Omental fat pad (tissue), 4 donors: Measurements from ENCODE around the gene KRTAP4-8. TPM values are rescaled to one million over a fixed set of nuclear protein-coding genes. Genes with fewer than 3 reads are reported as not detected.
"Not testable (repeated sequence)": the region's sequence is repeated elsewhere in the genome, so short reads cannot be mapped to it uniquely, and the experiment has no call there.

Source experiments
- ATAC-seq: fragments of 150-250 bp; one replicate; pipeline ENCODE4 v1.9.1; 2016; ENCODE audit warnings: mild to moderate bottlenecking, moderate library complexity; ENCODE audit not compliant: low FRiP score
- DNase-seq: peaks from one replicate; pipeline ENCODE4 v3.0.0-alpha.2; 2019; ENCODE audit warnings: low spot score
- CTCF ChIP-seq, 3 donors: fragments of 450-650 bp; IDR thresholded peaks; one replicate each; pipeline ENCODE4 v1.5.1; 2016 to 2017; ENCODE audit warnings: antibody characterized with exemption in 3 of 3, mild to moderate bottlenecking in 3 of 3, moderate library complexity in 2 of 3
- total RNA-seq, 4 donors: library from RNA; depleted of rRNA; stranded (reverse); fragments of >200 nt; gene quantifications; one replicate each; pipeline ENCODE4 v1.1.0, GENCODE V29; 2016

Gene KRTAP4-8
- total RNA-seq, 4 donors from 2014 or later, result not detected

- no peak for ATAC-seq
- no peak for TF ChIP-seq CTCF (IDR thresholded peaks at IDR 0.05)
- no peak for DNase-seq
Measured at GRCh38 chr17:41103896-41104295, 6.0 kb upstream of the KRTAP4-8 start.

- no peak for TF ChIP-seq CTCF (IDR thresholded peaks at IDR 0.05)
- ATAC-seq (no peak), DNase-seq (no peak)
Measured at GRCh38 chr17:41101586-41102259, 3.8 kb upstream of the KRTAP4-8 start, which contains the start of gene KRTAP4-16. KRTAP4-16 (minus strand) TSS chr17:41102209; CDS start chr17:41102209, 0 bp downstream.

- DNase-seq, ATAC-seq: not testable (repeated sequence)
Measured at GRCh38 chr17:41099682-41100480, 1.9 kb upstream of the KRTAP4-8 start.

- no peak for ATAC-seq
- no peak for TF ChIP-seq CTCF (IDR thresholded peaks at IDR 0.05)
- no peak for DNase-seq
Measured at GRCh38 chr17:41098481-41098880, 539 bp upstream of the KRTAP4-8 start.

GRCh38 chr17:41096055-41096454 lies 1.9 kb downstream of the KRTAP4-8 start:
- DNase-seq (no peak), ATAC-seq (no peak)
- TF ChIP-seq CTCF (IDR thresholded peaks at IDR 0.05), result no peak

- not testable (repeated sequence) for DNase-seq, ATAC-seq
Measured at GRCh38 chr17:41088760-41089352, 9.1 kb downstream of the KRTAP4-8 start.

GRCh38 chr17:41084100-41084856 lies 13.7 kb downstream of the KRTAP4-8 start, which contains the start of gene KRTAP4-7:
KRTAP4-7 (plus strand) TSS chr17:41084150; CDS start chr17:41084207, 57 bp downstream.
- ATAC-seq, DNase-seq: not testable (repeated sequence)

GRCh38 chr17:41083427-41083826 lies 14.5 kb downstream of the KRTAP4-8 start:
- not testable (repeated sequence) for DNase-seq, ATAC-seq
